Epithelial cell of esophagus (primary cell): ENCODE results near the gene MICAL3.
A peak's percentile ranks its signal among the peaks of the same experiment; 100 is the strongest.
"Not testable (repeated sequence)": the region's sequence is repeated elsewhere in the genome, so short reads cannot be mapped to it uniquely, and the experiment has no call there.

Source experiments
- DNase-seq: peaks from one replicate; pipeline ENCODE4 v3.0.0; 2010; ENCODE audit warnings: low read depth
- H3K4me3 ChIP-seq: 2 replicates; pipeline ENCODE4 v1.5.1; 2011; ENCODE audit warnings: mild to moderate bottlenecking, low read length, control low read depth
- TF ChIP-seq, protein P1 (sequence below): IDR thresholded peaks from 2 replicates; pipeline ENCODE4 v1.5.1; 2011; ENCODE audit warnings: low read depth, mild to moderate bottlenecking, low read length, control low read depth, inconsistent platforms; ENCODE audit not compliant: insufficient read depth; ENCODE audit errors: missing control alignments

The MICAL3 gene

DNA sequence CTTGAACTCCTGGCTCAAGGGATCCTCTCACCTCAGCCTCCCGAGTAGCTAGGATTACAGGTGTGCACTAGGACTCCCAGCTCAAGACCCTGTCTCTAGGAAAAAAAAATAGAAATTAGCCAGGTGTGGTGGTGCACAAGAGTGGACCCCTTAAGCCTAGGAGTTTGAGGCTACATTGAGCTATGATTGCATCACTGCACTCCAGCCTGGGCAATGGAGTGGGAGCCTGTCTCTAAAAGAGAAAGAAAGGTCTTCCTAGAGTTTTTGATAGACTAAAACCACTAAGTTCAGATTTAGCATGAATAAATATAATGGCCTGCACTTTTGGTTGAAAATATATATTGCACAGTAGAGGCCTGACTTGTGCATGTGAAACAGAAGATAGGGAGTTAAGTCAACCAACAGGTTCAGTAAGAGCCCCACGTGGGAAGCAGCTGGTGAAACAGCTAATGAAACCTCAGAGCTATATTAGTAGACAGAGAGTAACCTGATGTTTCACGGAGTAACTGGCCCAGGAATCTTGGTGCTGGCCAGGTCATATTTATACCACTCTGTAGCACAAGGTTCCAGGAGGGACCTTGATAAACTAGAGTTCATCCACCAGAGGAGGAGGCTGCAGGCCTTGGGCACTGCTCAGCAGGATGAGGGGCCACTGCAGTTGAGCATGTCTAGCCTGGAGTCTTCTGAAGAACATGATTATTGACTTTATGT, 4.6 kb upstream of the MICAL3 start:
- H3K4me3 ChIP-seq: no peak overlapping the region
- TF ChIP-seq, protein P1, sequence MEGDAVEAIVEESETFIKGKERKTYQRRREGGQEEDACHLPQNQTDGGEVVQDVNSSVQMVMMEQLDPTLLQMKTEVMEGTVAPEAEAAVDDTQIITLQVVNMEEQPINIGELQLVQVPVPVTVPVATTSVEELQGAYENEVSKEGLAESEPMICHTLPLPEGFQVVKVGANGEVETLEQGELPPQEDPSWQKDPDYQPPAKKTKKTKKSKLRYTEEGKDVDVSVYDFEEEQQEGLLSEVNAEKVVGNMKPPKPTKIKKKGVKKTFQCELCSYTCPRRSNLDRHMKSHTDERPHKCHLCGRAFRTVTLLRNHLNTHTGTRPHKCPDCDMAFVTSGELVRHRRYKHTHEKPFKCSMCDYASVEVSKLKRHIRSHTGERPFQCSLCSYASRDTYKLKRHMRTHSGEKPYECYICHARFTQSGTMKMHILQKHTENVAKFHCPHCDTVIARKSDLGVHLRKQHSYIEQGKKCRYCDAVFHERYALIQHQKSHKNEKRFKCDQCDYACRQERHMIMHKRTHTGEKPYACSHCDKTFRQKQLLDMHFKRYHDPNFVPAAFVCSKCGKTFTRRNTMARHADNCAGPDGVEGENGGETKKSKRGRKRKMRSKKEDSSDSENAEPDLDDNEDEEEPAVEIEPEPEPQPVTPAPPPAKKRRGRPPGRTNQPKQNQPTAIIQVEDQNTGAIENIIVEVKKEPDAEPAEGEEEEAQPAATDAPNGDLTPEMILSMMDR: no peak
- DNase-seq: peak; percentile 65

- not testable (repeated sequence) for DNase-seq, H3K4me3 ChIP-seq
Observed at GRCh38 chr22:18025898-18026297, 1.5 kb upstream of the MICAL3 start.

- TF ChIP-seq, protein P1: no peak
- no peak for DNase-seq
- H3K4me3 ChIP-seq: no peak overlapping the region
Observed at GRCh38 chr22:18024956-18025720, 777 bp upstream of the MICAL3 start.

- TF ChIP-seq, protein P1: no peak
- H3K4me3 ChIP-seq: peak overlapping the region; percentile 68
- DNase-seq: peak; percentile 94
Observed at GRCh38 chr22:18023509-18024275, 669 bp downstream of the MICAL3 start.

GRCh38 chr22:18022876-18023275, 1.5 kb downstream of the MICAL3 start:
- DNase-seq: no peak
- H3K4me3 ChIP-seq: peak overlapping the region; percentile 13
- TF ChIP-seq, protein P1: no peak

DNA sequence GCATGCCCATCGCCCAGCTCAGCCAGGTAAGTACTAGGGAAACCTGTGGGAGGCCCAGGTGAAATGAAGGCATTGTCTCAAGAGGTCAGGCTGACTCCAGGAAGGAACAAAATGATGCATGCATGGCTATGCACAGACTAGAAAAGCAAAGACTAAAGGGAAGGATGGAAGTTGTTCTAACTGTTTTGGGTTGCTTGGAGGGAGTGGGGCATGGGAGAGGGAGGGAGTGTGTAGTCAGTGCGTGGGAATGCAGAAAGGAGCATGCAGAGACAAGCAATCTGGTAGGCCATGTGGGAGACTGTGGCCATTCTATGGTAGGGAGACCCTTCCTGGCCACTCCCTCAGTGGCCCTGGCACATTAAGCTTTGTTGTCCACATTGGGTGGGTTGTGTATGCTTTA, 2.9 kb downstream of the MICAL3 start:
- DNase-seq: peak; percentile 80
- no peak overlapping the region for H3K4me3 ChIP-seq
- TF ChIP-seq, protein P1: no peak

DNA sequence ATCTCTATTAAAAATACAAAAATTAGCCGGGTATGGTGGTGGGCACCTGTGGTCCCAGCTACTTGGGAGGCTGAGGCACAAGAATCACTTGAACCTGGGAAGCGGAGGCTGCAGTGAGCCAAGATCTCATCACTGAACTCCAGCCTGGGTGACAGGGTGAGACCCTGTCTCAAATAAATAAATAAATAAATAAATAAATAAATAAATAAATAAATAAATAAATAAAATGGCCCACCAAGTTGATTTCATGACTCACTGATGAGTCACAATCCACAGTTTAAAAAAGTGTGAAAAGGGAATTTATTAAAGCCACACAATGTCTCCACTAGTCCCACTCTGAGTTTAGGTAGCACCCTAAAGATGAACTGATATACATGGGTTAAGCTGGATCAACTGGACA, 3.6 kb downstream of the MICAL3 start:
- DNase-seq, H3K4me3 ChIP-seq: not testable (repeated sequence)
